ENCODE results near the gene PHACTR3.

The PHACTR3 gene

GRCh38 chr20:59767656-59768055 lies 163.3 kb downstream of the PHACTR3 start:
- no peak for DNase-seq

GRCh38 chr20:59770270-59770669 lies 165.9 kb downstream of the PHACTR3 start:
- DNase-seq: no peak

- no peak for DNase-seq
Observed at GRCh38 chr20:59770851-59771250, 166.5 kb downstream of the PHACTR3 start.

GRCh38 chr20:59771506-59772372 lies 167.4 kb downstream of the PHACTR3 start:
- DNase-seq: no peak

- no peak for DNase-seq
Observed at GRCh38 chr20:59772373-59772705, 168.0 kb downstream of the PHACTR3 start.

- no peak for DNase-seq
Observed at GRCh38 chr20:59772931-59773913, 168.9 kb downstream of the PHACTR3 start.

- DNase-seq: no peak
Observed at GRCh38 chr20:59774204-59774641, 169.9 kb downstream of the PHACTR3 start.

- DNase-seq: no peak
Observed at GRCh38 chr20:59774921-59775686, 170.8 kb downstream of the PHACTR3 start.

- no peak for DNase-seq
Observed at GRCh38 chr20:59775687-59776055, 171.3 kb downstream of the PHACTR3 start.

GRCh38 chr20:59776059-59776603 lies 171.8 kb downstream of the PHACTR3 start:
- DNase-seq: no peak

- no peak for DNase-seq
Observed at GRCh38 chr20:59776626-59777330, 172.4 kb downstream of the PHACTR3 start.

- no peak for DNase-seq
Observed at GRCh38 chr20:59777331-59777725, 173.0 kb downstream of the PHACTR3 start.

GRCh38 chr20:59777814-59778575 lies 173.7 kb downstream of the PHACTR3 start:
- no peak for DNase-seq

GRCh38 chr20:59778615-59779200 lies 174.4 kb downstream of the PHACTR3 start:
- DNase-seq: no peak

GRCh38 chr20:59779656-59780380 lies 175.5 kb downstream of the PHACTR3 start:
- no peak for DNase-seq

GRCh38 chr20:59780494-59781185 lies 176.3 kb downstream of the PHACTR3 start:
- no peak for DNase-seq

- no peak for DNase-seq
Observed at GRCh38 chr20:59781226-59781625, 176.9 kb downstream of the PHACTR3 start.

GRCh38 chr20:59782986-59783640 lies 178.8 kb downstream of the PHACTR3 start:
- peak; percentile 32 to 46 for DNase-seq

- no peak for DNase-seq
Observed at GRCh38 chr20:59783641-59784010, 179.3 kb downstream of the PHACTR3 start.
